ENCODE results near the gene NOVA2.

The NOVA2 gene

DNA sequence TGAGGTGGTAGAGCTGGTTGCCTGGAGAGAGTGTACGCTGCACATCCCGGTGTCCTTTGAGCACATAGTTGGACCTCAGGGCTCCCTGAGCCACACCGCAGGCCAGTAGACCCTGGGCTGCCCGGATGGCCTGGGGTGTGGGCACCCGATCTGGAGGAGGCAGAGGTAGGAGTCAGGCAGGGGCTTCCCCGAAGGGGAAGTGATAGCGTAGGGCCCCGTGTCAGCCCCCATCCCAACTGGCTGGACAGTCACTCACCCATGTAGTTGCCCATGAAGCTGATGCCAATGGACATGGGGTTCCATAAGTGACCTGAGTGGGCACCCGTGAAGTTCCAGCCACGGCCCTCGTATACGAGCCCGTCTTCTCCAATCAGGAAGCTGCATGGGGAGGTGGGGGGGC is 45.6 kb upstream of the NOVA2 start:
- TF ChIP-seq, protein P1, sequence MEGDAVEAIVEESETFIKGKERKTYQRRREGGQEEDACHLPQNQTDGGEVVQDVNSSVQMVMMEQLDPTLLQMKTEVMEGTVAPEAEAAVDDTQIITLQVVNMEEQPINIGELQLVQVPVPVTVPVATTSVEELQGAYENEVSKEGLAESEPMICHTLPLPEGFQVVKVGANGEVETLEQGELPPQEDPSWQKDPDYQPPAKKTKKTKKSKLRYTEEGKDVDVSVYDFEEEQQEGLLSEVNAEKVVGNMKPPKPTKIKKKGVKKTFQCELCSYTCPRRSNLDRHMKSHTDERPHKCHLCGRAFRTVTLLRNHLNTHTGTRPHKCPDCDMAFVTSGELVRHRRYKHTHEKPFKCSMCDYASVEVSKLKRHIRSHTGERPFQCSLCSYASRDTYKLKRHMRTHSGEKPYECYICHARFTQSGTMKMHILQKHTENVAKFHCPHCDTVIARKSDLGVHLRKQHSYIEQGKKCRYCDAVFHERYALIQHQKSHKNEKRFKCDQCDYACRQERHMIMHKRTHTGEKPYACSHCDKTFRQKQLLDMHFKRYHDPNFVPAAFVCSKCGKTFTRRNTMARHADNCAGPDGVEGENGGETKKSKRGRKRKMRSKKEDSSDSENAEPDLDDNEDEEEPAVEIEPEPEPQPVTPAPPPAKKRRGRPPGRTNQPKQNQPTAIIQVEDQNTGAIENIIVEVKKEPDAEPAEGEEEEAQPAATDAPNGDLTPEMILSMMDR (IDR thresholded peaks at IDR 0.05; ENCODE audit: control insufficient read depth, insufficient read depth, low read depth, low read length, missing control alignments) = no peak
- no peak overlapping the region for H3K4me3 ChIP-seq (ENCODE audit: control insufficient read depth, low read depth, low read length)
- no peak for DNase-seq (ENCODE audit: low read depth)

DNA sequence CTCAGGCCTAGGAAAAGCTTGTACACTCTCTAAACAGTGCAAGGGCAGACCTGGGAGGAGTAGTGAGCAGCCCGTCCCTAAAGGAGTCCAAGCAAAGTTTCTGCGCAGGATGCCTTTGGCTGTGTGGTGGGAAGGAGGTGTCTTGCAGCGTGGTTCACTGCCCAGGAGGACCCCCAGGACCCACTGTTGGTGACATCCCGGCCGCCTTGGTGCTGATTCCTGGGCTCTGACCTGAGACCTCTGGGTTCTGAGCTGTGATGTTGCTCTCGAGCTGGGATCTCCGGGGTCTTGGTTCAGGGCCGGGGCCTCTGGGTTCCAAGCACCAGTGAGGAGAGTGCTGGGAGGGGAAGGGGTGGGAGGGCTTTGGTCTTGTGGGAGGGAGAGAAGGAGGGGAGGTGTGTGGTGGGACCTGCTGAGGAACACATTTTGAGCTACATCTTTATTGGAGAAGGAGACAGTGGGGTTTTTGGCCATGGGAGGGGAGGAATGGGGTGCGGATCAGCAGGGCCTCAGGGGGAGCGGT is 45.1 kb upstream of the NOVA2 start:
- TF ChIP-seq, protein P1 (IDR thresholded peaks at IDR 0.05; ENCODE audit: control insufficient read depth, insufficient read depth, low read depth, low read length, missing control alignments) = no peak
- DNase-seq (ENCODE audit: low read depth) = no peak
- no peak overlapping the region for H3K4me3 ChIP-seq (ENCODE audit: control insufficient read depth, low read depth, low read length)

DNA sequence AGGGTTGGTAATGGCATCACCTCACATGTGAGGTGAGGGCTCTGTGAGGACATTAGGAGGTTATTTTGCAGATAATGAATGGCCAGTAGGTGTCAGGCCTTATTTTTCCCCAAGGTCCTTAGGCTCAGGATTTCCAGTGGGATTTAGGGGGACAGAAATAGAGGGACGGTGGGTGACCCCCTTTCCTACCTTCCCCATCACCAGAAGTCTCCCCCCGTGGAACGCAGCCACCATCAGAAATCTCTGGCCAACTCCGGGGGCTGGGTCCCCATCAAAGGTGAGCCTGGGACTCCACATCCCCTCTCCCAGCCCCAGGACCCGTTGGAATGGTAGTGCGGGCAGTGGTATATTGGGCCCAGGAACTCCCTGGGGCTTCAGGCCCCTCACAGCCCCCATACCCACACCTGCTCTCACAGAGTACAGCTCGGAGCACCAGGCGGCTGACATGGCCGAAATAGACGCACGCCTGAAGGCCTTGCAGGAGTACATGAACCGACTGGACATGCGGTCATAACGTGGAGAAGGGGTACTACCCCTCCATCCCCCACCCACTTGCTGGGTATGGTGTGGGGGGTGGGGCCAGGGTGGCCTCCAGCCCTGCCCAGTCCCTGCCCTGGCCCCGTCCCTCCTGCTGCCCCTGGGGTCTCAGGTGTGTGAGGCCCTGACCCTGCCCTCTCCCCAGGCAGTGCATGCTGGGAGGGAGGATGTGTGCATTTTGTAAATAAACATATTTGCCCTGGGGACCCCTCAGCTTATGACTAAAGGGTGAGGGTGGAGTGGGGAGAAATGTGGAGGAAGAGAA is 44.4 kb upstream of the NOVA2 start:
- TF ChIP-seq, protein P1 (IDR thresholded peaks at IDR 0.05; ENCODE audit: control insufficient read depth, insufficient read depth, low read depth, low read length, missing control alignments) = no peak
- no peak overlapping the region for H3K4me3 ChIP-seq (ENCODE audit: control insufficient read depth, low read depth, low read length)
- DNase-seq (ENCODE audit: low read depth) = no peak

DNA sequence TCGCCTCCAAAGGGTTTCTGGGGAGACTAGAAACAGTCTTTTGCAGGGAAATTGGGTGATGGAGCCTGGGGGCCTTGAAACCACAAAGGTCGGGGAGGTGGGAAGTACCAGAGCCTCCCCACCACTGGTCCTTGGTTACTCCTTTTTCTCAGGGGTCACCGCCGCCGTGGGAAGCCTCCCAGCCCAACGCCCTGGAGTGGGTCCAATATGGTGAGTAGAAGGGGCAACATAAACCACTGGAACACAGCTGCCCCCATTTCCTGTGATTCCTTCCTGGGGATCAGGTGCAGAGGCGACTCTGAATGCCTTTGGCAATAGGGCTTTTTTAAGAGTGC is 43.4 kb upstream of the NOVA2 start:
- no peak overlapping the region for H3K4me3 ChIP-seq (ENCODE audit: control insufficient read depth, low read depth, low read length)
- DNase-seq (ENCODE audit: low read depth) = no peak
- TF ChIP-seq, protein P1 (IDR thresholded peaks at IDR 0.05; ENCODE audit: control insufficient read depth, insufficient read depth, low read depth, low read length, missing control alignments) = no peak

DNA sequence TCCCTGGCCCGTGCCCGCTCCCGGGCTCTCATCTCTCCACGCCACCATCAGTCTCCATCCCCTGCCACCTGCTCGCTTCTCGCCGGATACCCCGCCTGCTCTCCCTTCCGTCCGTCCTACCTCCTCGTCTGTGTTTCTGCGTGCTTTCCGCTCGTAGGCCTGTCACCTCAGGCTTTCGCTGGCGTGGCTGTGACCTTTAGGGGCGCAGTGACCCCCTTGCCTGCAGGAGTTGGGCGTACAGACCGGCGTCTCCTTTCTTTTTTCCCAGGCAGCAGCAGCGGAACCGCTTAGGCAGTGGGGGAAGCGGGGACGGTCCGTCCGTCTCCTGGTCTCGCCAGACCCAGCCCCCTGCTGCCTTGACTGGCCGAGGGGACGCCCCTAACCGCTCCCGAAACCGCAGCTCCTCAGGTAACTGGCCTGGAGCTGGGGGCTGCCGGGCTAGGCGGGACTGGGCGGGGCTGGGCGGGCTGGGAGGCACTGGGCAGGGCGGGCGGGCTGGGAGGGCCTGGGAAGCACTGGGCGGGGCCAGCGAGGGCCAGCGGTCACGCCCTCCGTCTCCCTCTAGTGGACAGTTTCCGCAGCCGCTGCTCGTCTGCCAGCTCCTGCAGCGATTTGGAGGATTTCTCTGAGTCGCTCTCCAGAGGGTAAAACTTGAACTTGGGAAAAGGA is 42.9 kb upstream of the NOVA2 start:
- DNase-seq (ENCODE audit: low read depth) = no peak

DNA sequence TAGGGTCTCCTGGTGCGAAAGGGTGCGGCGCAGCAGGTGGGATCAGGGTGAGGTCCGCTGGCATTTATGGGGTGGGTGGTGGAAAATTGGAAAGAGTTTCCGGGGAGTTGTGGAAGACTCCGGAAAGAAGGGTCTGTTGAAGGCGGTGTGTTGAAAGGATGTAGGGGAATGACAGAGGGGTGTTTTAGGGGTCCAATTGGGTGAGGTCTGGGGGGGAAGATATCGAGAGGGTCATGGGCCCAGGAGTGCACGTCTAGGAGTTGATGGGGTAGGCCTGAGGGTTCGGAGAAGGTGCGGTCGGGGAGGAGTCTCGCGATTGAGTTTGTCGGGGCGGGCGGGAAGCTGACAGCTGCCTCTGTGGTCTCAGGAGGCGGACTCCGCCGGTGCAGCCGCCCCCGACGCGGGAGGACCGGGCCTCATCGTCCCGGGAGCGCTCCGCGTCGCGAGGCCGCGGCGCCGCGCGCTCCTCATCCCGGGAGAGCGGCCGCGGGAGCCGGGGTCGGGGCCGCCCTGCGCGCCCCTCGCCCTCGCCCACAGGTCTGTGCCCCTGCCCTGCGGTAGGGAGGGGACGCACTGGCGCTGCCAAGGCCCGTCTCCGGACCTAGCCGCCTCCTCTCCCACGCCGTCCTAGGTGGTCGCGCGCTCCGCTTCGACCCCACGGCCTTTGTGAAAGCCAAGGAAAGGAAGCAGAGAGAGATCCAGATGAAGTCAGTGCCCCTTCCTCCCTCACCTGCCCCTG is 42.2 kb upstream of the NOVA2 start:
- no peak for DNase-seq (ENCODE audit: low read depth)
- H3K4me3 ChIP-seq (ENCODE audit: control insufficient read depth, low read depth, low read length) = peak overlapping the region; percentile 49
- TF ChIP-seq, protein P1 (IDR thresholded peaks at IDR 0.05; ENCODE audit: control insufficient read depth, insufficient read depth, low read depth, low read length, missing control alignments) = no peak

More for the DNA sequence above, 42.9 kb upstream of the NOVA2 start:
- TF ChIP-seq, protein P1 (IDR thresholded peaks at IDR 0.05; ENCODE audit: control insufficient read depth, insufficient read depth, low read depth, low read length, missing control alignments) = peak; percentile 80
- H3K4me3 ChIP-seq (ENCODE audit: control insufficient read depth, low read depth, low read length) = peak overlapping the region; percentile 49

All from AG09309 (cell line).